ENCODE data around the gene DPF3.

DNA sequence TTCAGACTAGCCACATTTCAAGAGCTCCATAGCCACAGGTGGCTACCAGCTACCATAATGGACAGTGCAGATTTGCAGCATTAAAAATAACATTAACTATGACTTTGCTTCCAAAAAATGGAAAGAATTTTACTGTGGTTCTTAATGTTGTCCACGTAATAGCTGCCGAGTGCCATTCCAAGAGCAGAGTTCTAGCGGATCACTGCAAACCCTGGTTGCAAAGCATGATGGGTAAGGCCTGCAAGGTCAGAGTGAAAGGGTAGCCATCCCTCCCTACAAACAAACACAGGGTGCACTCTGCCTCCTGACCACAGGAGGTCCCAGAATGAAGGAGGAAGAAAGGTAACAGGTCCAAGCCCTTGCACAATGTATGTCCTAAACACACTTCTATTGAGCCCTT is 157.6 kb downstream of the DPF3 start:
- TF ChIP-seq POLR2A (IDR thresholded peaks at IDR 0.05): no peak
- TF ChIP-seq CTCF (IDR thresholded peaks at IDR 0.05 in 4 of 5, conservative IDR thresholded peaks at IDR 0.05 in 1 of 5): peak in 4 of 5 experiments; percentile 20 to 44 (median 29)

All from gastrocnemius medialis (tissue), 4 donors.